GM18861 (cell line): Measurements from ENCODE around the gene HOXA11.

Source experiments
- ATAC-seq: cut with Tn5 transposase; IDR thresholded peaks from one replicate; pipeline ENCODE4 v1.9.1; 2021; ENCODE audit not compliant: unreplicated experiment

The HOXA11 gene

GRCh38 chr7:27194002-27194352 lies 8.9 kb upstream of the HOXA11 start:
- no peak for ATAC-seq

DNA sequence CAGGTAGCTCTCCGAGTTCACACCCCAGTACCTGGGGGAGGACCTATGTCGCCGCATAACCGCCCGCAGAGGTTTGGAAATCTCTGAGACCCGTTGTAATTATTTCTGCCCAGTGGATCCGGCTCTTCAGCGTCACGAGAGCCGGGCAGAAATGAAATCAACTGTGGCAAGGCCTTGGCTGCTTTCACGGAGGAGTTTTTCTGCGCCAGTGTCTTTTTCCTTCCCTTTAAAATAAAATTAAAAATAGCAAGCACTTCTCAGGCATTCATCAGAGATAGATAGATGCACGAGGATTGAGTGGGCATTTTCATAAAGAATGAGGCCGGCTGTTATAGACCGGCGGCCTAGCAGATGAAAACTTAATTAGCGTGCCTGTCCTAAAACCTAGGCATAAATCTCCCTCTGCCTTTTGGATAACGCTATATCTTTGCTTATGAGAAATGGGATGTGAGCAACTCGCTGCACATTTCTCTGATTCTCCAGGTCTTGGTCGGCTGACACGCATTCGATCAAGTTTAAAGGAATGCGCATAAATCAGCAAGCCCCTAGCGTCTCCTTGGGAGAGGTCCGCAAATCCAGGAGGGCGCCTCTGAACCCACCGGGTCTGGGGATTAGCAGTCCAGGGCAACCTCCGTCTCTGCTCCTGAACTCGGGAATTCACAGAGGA lies 8.4 kb upstream of the HOXA11 start:
- no peak for ATAC-seq

DNA sequence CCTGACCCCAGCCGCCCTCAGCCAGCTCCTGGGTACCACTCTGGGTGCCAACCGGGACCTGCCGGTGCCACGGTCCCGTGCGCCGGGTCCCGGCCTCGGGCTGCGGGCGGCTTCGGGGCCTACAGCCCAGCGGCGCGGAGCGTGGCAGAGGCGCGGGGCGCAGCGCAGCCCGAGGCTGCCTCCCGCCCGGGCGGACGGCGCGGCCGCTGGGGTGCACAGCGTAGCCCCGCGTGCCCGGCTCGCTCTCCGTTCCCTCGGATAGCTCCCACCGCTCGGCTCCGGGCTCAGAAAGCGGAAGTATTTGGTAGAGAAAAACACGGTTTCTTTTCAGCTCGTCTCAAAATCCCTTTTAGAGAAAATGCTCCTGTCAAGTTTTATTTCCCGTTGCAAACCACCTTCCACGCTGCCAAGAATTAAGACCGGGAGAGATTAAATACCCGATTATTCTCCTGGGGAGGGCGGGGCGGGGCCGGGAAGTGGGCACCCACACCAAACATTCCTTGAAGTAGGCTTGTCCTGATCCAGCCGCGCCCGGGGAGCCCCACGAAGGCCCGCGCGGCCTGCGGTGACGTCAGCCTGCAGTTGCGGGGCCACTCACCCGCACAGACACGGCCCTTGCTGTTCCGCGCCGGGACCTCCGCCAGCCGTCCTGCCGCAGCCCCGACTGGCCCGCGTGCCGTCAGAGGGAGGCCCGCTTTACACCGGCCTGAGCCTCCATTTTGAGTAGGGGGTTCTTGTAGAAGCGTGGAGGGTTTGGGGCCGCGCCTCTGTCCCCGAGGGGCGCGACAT lies 7.7 kb upstream of the HOXA11 start:
- ATAC-seq: no peak

GRCh38 chr7:27191833-27192545 lies 7.0 kb upstream of the HOXA11 start:
- no peak for ATAC-seq

GRCh38 chr7:27191161-27191731 lies 6.2 kb upstream of the HOXA11 start:
- no peak for ATAC-seq

GRCh38 chr7:27189997-27190748 lies 5.1 kb upstream of the HOXA11 start:
- ATAC-seq: no peak

DNA sequence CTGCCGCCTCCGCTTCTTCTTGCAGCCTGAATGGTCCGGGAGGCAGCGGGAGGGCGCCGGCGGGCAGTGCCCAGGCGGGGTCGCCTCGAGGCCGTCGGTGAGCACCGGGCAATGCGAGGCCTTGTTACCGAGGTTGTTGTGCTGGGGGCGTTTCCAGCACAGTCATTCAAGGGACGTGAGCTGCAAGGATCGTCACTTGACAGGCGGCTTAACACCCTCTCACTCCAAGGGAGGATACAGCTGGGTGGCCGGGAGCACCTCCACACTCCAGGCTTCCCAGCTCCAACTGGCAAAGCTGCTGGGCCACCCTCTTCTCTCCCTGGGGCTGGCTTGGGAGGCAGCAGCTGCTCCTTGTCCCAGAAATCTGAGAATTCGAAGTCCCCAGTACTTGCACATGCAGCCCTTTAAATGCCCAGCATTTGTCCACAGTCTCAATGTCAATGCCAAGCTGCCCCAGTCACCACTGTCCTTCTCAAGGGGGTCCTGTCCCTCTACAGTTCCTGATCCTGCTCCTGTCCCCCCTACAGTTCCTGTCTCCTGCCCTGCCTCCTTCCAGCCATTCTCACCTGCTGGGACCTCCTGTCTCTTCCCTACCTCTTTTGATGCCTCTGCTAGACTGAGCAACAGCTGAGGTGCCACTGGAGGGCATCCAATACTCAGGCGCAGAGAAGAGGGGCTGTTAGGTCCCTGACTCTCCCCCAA lies 4.4 kb upstream of the HOXA11 start:
- no peak for ATAC-seq

GRCh38 chr7:27188386-27189294 lies 3.6 kb upstream of the HOXA11 start:
- no peak for ATAC-seq

- no peak for ATAC-seq
These were observed 2.7 kb upstream of the HOXA11 start for GRCh38 chr7:27187475-27188385.

GRCh38 chr7:27186668-27187474 lies 1.8 kb upstream of the HOXA11 start:
- ATAC-seq: no peak

- ATAC-seq: no peak
These were observed 1.0 kb upstream of the HOXA11 start for GRCh38 chr7:27185854-27186667.

DNA sequence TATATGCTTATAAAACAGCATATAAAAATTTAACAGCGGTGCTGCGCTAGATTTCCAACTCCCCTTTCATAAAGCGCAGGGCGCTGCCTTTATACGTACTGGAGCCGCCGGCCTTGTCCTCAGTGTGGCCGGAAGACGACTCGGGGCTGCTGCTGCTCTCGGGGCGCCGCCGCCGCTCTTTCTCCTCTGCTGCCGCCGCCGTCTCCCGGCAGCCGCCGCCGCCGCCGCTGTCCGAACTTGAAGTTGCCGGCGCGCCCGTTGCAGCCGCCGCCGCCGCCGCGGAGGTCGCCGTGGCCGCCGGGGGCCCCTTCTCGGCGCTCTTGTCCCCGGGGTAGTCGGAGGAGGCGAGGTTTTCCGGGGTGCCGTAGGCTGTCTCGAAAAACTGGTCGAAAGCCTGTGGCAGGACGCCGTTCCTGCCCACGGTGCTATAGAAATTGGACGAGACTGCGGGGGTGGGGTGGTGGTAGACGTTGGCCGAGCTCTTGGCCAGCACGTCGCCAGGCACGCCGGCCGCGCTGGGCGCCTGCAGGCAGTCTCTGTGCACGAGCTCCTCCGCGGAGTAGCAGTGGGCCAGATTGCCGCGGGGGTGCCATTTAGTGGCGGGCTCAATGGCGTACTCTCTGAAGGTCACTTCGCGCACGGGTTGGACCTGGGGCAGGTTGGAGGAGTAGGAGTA lies 557 bp downstream of the HOXA11 start:
- no peak for ATAC-seq

- ATAC-seq: no peak
These were observed 1.2 kb downstream of the HOXA11 start for GRCh38 chr7:27183682-27184336.

DNA sequence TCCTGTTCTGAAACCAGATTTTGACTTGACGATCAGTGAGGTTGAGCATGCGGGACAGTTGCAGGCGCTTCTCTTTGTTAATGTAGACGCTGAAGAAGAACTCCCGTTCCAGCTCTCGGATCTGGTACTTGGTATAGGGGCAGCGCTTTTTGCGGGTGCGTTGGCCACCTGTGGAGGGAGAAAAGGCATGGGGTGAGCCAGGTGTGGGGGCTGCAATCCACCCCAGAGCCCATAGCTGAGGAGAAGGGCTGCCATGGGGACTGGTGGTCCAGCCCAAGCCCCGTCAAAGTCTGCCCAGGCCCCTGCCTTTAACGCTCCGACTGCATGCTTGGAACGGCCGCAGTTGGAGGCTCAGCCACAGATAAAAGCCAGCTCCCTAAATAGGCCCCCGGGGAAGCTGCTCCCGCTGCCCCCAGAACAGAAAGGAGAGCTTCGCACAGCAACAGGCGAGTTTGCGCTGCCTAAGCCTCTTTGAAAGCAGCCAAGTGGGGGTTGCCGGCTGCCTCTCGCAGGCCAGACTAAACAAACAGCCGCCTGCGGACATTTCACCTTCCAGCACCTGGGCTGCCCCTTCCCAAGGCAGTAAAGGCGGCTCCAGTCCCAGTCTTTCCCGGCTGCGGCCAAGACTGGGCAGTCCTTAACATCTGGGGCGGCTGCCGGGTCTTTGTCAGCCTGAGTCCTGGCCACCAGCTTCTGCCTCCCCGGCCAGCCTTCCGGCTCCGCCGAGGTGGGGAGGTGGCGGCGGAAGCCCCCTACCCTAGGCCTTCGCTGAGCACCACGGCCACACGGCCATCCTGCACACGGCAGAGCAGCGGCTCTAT lies 2.0 kb downstream of the HOXA11 start:
- no peak for ATAC-seq
